Astrocyte of the cerebellum (primary cell): Measurements from ENCODE around the gene SNED1.
"Not testable (repeated sequence)": the region's sequence is repeated elsewhere in the genome, so short reads cannot be mapped to it uniquely, and the experiment has no call there.

ENCODE experiments used
- DNase-seq: peaks from one replicate; pipeline ENCODE4 v3.0.0-alpha.2; 2011; ENCODE audit warnings: low read depth
- H3K4me3 ChIP-seq: 2 replicates; pipeline ENCODE4 v1.5.1; 2011; ENCODE audit warnings: mild to moderate bottlenecking, low read depth, low read length, moderate library complexity
- in situ Hi-C: cut with HindIII; loops from 2 replicates; pipeline ENCODE4 v1.10.0; 2017; ENCODE audit warnings: low sequenced_read_pairs
- TF ChIP-seq, protein P1 (sequence below): IDR thresholded peaks from 2 replicates; pipeline ENCODE4 v1.5.1; 2012; ENCODE audit warnings: low read length, low read depth, moderate library complexity, mild to moderate bottlenecking; ENCODE audit errors: missing control alignments

The SNED1 gene

DNA sequence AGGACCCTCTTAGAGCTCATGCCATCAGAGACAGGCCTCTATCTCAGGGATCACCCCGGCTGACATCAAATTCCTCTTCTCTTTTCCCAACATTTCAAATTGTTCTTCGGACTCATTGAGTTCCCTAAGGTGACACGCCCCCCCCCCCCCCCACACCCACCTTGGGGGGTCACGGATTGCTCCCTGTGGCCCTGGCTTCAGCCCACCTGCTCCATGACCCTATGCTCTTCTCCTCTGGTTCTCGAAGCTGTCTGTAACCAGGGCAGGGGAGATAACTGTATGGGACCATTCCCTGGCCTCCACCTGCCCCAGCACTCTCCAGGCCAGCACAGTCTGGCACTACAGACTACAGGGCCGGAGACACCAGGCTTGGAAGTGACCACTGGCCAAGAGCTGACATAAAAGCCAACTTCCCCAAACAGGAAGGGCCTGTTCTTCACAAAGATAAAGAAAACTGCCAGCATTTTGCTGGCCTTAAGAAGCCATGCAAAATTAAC lies 96.6 kb downstream of the SNED1 start:
- H3K4me3 ChIP-seq, result no peak overlapping the region
- in situ Hi-C loops, result loop anchor here (5.0 to 25.0 kb wide), 2 partner anchors 47 to 158 kb away; no protein-coding TSS in a partner anchor
- TF ChIP-seq, protein P1, sequence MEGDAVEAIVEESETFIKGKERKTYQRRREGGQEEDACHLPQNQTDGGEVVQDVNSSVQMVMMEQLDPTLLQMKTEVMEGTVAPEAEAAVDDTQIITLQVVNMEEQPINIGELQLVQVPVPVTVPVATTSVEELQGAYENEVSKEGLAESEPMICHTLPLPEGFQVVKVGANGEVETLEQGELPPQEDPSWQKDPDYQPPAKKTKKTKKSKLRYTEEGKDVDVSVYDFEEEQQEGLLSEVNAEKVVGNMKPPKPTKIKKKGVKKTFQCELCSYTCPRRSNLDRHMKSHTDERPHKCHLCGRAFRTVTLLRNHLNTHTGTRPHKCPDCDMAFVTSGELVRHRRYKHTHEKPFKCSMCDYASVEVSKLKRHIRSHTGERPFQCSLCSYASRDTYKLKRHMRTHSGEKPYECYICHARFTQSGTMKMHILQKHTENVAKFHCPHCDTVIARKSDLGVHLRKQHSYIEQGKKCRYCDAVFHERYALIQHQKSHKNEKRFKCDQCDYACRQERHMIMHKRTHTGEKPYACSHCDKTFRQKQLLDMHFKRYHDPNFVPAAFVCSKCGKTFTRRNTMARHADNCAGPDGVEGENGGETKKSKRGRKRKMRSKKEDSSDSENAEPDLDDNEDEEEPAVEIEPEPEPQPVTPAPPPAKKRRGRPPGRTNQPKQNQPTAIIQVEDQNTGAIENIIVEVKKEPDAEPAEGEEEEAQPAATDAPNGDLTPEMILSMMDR, result no peak
- no peak for DNase-seq

DNA sequence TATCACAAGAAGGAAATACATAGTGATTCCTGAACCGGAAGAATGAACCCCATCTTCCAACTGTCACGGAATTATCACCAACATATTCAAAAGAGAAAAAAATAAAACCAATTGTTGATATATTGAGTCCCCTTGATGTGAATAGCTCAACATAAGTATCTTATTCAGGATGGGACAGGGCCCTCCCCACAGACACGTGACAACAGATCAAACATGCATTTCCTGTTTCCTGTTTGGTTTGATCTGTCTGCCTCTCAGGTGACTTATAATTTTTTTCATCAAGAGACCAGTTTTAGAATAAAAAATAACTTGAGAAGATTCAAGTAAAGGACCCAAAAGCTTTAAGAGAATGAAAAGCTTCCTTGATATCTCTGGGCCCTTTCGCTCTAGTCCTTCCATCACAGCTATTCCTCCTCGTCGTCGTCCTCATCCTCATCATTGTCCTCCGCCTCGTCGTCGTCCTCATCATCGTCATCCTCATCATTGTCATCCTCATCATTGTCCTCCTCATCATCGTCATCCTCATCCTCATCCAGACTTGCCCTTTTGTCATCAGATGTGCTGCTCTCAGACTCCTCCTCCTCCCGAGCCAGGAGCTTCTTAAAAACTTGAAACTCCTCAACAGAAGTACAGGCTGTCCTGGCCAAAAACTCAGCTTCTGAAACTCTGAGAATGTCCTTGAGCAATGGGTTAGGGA lies 97.3 kb downstream of the SNED1 start:
- no peak overlapping the region for H3K4me3 ChIP-seq
- in situ Hi-C loops, result loop anchor here (5.0 to 25.0 kb wide), 2 partner anchors 47 to 158 kb away; no protein-coding TSS in a partner anchor
- TF ChIP-seq, protein P1, result no peak
- no peak for DNase-seq

DNA sequence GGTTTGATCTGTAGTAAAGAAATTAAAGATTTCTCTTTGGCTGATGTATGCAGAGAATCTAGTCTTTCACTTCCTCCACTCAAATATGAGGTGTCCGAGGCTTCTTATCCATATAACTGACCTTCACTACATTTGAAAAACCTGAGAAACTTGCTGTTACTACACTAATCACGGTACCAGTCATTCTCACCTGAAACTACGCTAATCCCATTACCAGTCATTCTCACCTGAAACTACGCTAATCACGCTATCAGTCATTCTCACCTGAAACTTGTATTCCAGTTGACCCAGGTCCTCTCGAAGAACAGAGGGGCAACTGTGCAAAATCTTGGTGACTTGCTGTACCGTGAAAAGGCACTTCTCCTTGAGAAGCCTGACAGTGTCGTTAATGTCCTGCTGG lies 98.6 kb downstream of the SNED1 start:
- TF ChIP-seq, protein P1, result no peak
- in situ Hi-C loops, result loop anchor here (5.0 to 25.0 kb wide), 2 partner anchors 45 to 160 kb away; no protein-coding TSS in a partner anchor
- no peak overlapping the region for H3K4me3 ChIP-seq
- DNase-seq, result no peak

DNA sequence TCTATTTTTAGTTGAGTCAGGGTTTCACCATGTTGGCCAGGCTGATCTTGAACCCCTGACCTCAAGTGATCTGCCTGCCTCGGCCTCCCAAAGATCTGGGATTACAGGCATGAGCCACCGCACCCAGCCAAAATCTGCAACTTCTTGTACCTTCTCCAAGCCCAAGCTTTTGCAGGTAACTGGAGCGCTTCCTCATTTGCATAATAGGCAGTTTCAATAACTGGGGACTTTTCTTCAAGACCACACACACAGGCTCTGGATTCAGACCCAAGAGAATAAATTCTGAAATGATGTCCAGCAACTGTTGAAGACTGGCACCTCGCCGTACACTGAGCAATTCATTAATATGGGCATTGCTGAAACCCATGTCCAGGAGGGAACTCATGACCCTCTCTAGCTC lies 100.8 kb downstream of the SNED1 start:
- H3K4me3 ChIP-seq, result no peak overlapping the region
- in situ Hi-C loops, result loop anchor here (5.0 to 25.0 kb wide), 2 partner anchors 43 to 162 kb away; no protein-coding TSS in a partner anchor
- DNase-seq, result no peak
- TF ChIP-seq, protein P1, result no peak

DNA sequence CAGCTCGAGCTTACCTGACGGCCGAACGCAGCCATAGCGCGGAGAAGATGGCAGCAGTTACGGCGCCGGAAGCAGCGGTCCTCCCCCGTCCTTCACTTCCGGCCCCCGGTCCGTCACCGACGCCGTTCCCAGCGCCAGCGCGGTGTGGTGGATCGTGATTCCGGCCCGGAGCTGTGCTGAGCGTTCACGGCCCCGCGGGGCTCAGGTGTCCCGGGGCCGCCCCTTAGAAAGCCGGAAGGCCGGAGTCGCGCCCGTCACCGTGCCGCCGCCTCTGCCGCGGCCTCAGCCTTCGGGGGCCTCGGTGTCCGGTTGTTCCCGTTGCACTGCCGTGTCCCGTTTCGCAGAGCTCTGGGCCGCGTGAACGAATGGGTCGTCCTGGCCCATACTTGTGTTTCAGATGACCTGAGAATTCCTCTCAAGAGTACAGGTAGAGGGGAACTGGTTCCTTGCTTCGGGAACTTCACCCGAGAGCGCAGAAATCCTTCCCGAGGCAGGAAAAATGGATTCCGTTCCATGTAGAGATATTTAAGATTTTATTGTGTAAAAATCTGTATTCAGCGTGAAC lies 103.9 kb downstream of the SNED1 start, which contains the start of gene MTERF4:
Gene MTERF4 (minus strand): TSS at position 49 of the 565 bp plus-strand sequence. CDS start 14 bp downstream, at position 35.
- TF ChIP-seq, protein P1, result no peak
- peak within 1 kb of the TSS; percentile 91 for H3K4me3 ChIP-seq
- peak; percentile 40 for DNase-seq
- in situ Hi-C loops, result no loop called here

DNA sequence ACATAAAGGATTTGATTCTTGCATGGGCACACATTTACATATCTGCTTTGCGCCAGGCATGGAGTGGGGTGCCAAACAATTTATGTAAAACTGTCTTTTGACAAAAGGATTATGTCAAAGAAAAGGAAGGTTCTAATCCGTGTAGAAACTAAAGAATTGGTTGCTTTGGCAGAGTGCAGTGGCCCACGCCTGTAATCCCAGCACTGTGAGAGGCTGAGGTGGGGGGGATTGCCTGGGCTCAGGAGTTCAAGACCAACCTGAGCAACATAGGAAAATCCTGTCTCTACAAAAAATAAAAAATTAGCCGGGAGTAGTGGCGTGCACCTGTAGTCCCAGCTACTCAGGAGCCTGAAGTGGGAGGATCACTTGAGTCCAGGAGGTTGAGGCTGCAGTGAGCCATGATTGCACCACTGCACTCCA lies 104.8 kb downstream of the SNED1 start:
- H3K4me3 ChIP-seq, result peak overlapping the region; percentile 91
- DNase-seq, result no peak
- in situ Hi-C loops, result no loop called here
- TF ChIP-seq, protein P1, result no peak

DNA sequence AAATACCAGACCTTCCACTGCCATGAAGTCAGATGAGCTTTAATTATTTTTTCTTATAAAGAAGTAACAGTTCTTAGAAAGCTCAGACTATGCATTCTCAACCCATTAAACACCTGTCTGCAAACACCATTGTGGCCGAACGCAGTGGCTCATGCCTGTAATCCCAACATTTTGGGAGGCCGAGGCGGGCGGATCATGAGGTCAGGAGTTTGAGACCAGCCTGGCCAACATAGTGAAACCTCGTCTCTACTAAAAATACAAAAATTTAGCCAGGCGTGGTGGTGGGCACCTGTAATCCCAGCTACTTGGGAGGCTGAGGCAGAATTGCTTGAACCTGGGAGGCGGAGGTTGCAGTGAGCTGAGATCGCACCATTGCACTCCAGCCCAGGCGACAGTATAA lies 106.2 kb downstream of the SNED1 start:
- H3K4me3 ChIP-seq, in situ Hi-C loops, DNase-seq: not testable (repeated sequence)
